ENCODE results near the gene FMN1.

DNA sequence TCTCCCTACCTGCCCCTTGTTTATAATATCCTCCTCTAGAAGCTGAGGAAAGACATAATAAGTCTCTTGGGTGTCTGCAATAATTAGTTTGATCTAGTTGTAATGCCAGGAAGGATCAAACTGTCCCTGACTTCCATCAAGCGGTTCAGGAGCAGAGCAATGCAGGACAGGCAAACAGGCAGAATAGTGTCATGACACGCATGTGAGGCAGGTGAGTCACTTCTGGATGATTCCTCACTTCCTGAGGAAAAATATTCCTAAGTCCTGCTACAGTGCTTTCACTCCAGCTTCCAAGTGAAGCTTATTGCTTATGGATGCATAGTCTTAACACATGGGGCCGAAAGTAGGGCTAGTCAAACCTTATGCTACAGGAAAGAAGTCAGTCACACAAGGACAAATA lies 390.9 kb downstream of the FMN1 start:
- TF ChIP-seq SUZ12 (IDR thresholded peaks at IDR 0.05; ENCODE audit: low read length) (no peak), POLR2AphosphoS5 (IDR thresholded peaks at IDR 0.05; ENCODE audit: low read depth, low read length) (no peak), CEBPB (IDR thresholded peaks at IDR 0.05; ENCODE audit: low read depth, low read length) (no peak), HDAC6 (IDR thresholded peaks at IDR 0.05; ENCODE audit: low read depth, low read length) (no peak), JUN (IDR thresholded peaks at IDR 0.05; ENCODE audit: low read depth, low read length) (no peak), TAF1 (IDR thresholded peaks at IDR 0.05; ENCODE audit: low read depth, low read length) (no peak), TAF7 (optimal IDR thresholded peaks at IDR 0.05; ENCODE audit: borderline replicate concordance, low read depth, low read length) (no peak), TBP (IDR thresholded peaks at IDR 0.05; ENCODE audit: low read depth, low read length) (no peak), RNF2 (IDR thresholded peaks at IDR 0.05; ENCODE audit: borderline replicate concordance, low read depth, low read length, missing control alignments, poor library complexity, severe bottlenecking) (no peak), RAD21 (IDR thresholded peaks at IDR 0.05 in 1 of 2, conservative IDR thresholded peaks at IDR 0.05 in 1 of 2; ENCODE audit: low read depth in 2 of 2, low read length in 2 of 2) (no peak), CBX5 (IDR thresholded peaks at IDR 0.05; ENCODE audit: low read depth, low read length) (no peak)
- TF ChIP-seq, protein P1, sequence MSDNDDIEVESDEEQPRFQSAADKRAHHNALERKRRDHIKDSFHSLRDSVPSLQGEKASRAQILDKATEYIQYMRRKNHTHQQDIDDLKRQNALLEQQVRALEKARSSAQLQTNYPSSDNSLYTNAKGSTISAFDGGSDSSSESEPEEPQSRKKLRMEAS (IDR thresholded peaks at IDR 0.05) = no peak
- TF ChIP-seq, protein P2, sequence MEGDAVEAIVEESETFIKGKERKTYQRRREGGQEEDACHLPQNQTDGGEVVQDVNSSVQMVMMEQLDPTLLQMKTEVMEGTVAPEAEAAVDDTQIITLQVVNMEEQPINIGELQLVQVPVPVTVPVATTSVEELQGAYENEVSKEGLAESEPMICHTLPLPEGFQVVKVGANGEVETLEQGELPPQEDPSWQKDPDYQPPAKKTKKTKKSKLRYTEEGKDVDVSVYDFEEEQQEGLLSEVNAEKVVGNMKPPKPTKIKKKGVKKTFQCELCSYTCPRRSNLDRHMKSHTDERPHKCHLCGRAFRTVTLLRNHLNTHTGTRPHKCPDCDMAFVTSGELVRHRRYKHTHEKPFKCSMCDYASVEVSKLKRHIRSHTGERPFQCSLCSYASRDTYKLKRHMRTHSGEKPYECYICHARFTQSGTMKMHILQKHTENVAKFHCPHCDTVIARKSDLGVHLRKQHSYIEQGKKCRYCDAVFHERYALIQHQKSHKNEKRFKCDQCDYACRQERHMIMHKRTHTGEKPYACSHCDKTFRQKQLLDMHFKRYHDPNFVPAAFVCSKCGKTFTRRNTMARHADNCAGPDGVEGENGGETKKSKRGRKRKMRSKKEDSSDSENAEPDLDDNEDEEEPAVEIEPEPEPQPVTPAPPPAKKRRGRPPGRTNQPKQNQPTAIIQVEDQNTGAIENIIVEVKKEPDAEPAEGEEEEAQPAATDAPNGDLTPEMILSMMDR (IDR thresholded peaks at IDR 0.05; ENCODE audit: control extremely low read depth in 1 of 3, insufficient read depth in 1 of 3, low read depth in 1 of 3, low read length in 3 of 3) = no peak
- TF ChIP-seq, protein P3, sequence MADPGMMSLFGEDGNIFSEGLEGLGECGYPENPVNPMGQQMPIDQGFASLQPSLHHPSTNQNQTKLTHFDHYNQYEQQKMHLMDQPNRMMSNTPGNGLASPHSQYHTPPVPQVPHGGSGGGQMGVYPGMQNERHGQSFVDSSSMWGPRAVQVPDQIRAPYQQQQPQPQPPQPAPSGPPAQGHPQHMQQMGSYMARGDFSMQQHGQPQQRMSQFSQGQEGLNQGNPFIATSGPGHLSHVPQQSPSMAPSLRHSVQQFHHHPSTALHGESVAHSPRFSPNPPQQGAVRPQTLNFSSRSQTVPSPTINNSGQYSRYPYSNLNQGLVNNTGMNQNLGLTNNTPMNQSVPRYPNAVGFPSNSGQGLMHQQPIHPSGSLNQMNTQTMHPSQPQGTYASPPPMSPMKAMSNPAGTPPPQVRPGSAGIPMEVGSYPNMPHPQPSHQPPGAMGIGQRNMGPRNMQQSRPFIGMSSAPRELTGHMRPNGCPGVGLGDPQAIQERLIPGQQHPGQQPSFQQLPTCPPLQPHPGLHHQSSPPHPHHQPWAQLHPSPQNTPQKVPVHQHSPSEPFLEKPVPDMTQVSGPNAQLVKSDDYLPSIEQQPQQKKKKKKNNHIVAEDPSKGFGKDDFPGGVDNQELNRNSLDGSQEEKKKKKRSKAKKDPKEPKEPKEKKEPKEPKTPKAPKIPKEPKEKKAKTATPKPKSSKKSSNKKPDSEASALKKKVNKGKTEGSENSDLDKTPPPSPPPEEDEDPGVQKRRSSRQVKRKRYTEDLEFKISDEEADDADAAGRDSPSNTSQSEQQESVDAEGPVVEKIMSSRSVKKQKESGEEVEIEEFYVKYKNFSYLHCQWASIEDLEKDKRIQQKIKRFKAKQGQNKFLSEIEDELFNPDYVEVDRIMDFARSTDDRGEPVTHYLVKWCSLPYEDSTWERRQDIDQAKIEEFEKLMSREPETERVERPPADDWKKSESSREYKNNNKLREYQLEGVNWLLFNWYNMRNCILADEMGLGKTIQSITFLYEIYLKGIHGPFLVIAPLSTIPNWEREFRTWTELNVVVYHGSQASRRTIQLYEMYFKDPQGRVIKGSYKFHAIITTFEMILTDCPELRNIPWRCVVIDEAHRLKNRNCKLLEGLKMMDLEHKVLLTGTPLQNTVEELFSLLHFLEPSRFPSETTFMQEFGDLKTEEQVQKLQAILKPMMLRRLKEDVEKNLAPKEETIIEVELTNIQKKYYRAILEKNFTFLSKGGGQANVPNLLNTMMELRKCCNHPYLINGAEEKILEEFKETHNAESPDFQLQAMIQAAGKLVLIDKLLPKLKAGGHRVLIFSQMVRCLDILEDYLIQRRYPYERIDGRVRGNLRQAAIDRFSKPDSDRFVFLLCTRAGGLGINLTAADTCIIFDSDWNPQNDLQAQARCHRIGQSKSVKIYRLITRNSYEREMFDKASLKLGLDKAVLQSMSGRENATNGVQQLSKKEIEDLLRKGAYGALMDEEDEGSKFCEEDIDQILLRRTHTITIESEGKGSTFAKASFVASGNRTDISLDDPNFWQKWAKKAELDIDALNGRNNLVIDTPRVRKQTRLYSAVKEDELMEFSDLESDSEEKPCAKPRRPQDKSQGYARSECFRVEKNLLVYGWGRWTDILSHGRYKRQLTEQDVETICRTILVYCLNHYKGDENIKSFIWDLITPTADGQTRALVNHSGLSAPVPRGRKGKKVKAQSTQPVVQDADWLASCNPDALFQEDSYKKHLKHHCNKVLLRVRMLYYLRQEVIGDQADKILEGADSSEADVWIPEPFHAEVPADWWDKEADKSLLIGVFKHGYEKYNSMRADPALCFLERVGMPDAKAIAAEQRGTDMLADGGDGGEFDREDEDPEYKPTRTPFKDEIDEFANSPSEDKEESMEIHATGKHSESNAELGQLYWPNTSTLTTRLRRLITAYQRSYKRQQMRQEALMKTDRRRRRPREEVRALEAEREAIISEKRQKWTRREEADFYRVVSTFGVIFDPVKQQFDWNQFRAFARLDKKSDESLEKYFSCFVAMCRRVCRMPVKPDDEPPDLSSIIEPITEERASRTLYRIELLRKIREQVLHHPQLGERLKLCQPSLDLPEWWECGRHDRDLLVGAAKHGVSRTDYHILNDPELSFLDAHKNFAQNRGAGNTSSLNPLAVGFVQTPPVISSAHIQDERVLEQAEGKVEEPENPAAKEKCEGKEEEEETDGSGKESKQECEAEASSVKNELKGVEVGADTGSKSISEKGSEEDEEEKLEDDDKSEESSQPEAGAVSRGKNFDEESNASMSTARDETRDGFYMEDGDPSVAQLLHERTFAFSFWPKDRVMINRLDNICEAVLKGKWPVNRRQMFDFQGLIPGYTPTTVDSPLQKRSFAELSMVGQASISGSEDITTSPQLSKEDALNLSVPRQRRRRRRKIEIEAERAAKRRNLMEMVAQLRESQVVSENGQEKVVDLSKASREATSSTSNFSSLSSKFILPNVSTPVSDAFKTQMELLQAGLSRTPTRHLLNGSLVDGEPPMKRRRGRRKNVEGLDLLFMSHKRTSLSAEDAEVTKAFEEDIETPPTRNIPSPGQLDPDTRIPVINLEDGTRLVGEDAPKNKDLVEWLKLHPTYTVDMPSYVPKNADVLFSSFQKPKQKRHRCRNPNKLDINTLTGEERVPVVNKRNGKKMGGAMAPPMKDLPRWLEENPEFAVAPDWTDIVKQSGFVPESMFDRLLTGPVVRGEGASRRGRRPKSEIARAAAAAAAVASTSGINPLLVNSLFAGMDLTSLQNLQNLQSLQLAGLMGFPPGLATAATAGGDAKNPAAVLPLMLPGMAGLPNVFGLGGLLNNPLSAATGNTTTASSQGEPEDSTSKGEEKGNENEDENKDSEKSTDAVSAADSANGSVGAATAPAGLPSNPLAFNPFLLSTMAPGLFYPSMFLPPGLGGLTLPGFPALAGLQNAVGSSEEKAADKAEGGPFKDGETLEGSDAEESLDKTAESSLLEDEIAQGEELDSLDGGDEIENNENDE (IDR thresholded peaks at IDR 0.05; ENCODE audit: insufficient replicate concordance, low read length) = no peak
